IMR-90 (cell line): ENCODE measurements around the gene PALLD. TPM values are rescaled to one million over a fixed set of nuclear protein-coding genes. Genes with fewer than 3 reads are reported as not detected.

ENCODE experiments used
- ATAC-seq: fragments of 200-7000 bp; cut with Tn5 transposase; 2 replicates; pipeline ENCODE4 v1.9.1; 2020; ENCODE audit warnings: low read depth, mild to moderate bottlenecking, moderate library complexity
- BruUV-seq: library from RNA; stranded (reverse); fragments of 400-500 nt; replicated peaks from 2 replicates; lab custom pipeline; 2021; lab: Mats Ljungman, UMichigan
- CTCF ChIA-PET: fragments of 300-600 bp; formaldehyde crosslinking; extraction: SDS; loops from one replicate; lab custom pipeline; 2021; ENCODE audit warnings: antibody characterized with exemption; lab: Yijun Ruan, JAX
- POLR2A ChIA-PET: fragments of 300-600 bp; sonication (Branson Sonifier 250); formaldehyde crosslinking; loops from one replicate; lab custom pipeline; 2022; ENCODE audit warnings: antibody characterized with exemption; ENCODE audit not compliant: unreplicated experiment; lab: Charles Lee
- DNase-seq: peaks from one replicate; pipeline ENCODE4 v3.0.0; 2013
- H2AFZ ChIP-seq: replicated peaks from 2 replicates; pipeline ENCODE3; 2013; ENCODE audit warnings: low read length, mild to moderate bottlenecking; ENCODE audit not compliant: poor library complexity
- H2AK5ac ChIP-seq: 2 replicates; pipeline ENCODE4 v1.6.1; 2013; ENCODE audit warnings: low read depth, low read length, inconsistent platforms
- H2AK9ac ChIP-seq: replicated peaks from 2 replicates; pipeline ENCODE3; 2013; ENCODE audit warnings: mild to moderate bottlenecking, low read depth, low read length, moderate library complexity; ENCODE audit not compliant: poor library complexity
- H2BK120ac ChIP-seq: 2 replicates; pipeline ENCODE4 v1.6.1; 2013; ENCODE audit warnings: low read depth, low read length, inconsistent platforms
- H2BK15ac ChIP-seq: 3 replicates; pipeline ENCODE4 v1.6.1; 2013; ENCODE audit warnings: low read depth, low read length, inconsistent platforms
- H2BK20ac ChIP-seq: 2 replicates; pipeline ENCODE4 v1.6.1; 2013; ENCODE audit warnings: low read depth, mild to moderate bottlenecking, inconsistent platforms, low read length, moderate library complexity
- H2BK5ac ChIP-seq: 2 replicates; pipeline ENCODE4 v1.6.1; 2013; ENCODE audit warnings: mild to moderate bottlenecking, low read depth, low read length, inconsistent platforms; ENCODE audit not compliant: poor library complexity, severe bottlenecking
- H3K14ac ChIP-seq: replicated peaks from 2 replicates; pipeline ENCODE4 v1.6.1; 2013; ENCODE audit warnings: low read depth, low read length, inconsistent platforms
- H3K18ac ChIP-seq: 2 replicates; pipeline ENCODE4 v1.6.1; 2013; ENCODE audit warnings: low read depth, low read length, control low read depth
- H3K23ac ChIP-seq: 2 replicates; pipeline ENCODE4 v1.6.1; 2013; ENCODE audit warnings: low read depth, low read length, inconsistent platforms
- H3K27ac ChIP-seq: 2 replicates; pipeline ENCODE4 v1.5.1; 2013; ENCODE audit warnings: mild to moderate bottlenecking, control low read depth, low read length; ENCODE audit not compliant: insufficient read depth
- H3K27me3 ChIP-seq: 2 replicates; pipeline ENCODE4 v1.6.1; 2013; ENCODE audit warnings: low read length; ENCODE audit not compliant: control insufficient read depth, insufficient read depth
- H3K36me3 ChIP-seq: 2 replicates; pipeline ENCODE4 v1.6.1; 2013; ENCODE audit warnings: low read length, mixed read lengths; ENCODE audit not compliant: control insufficient read depth, insufficient read depth
- H3K4ac ChIP-seq: 2 replicates; pipeline ENCODE4 v1.6.1; 2013; ENCODE audit warnings: low read depth, low read length, inconsistent platforms
- H3K4me1 ChIP-seq: 2 replicates; pipeline ENCODE4 v1.6.1; 2013; ENCODE audit warnings: low read length, mixed read lengths; ENCODE audit not compliant: control insufficient read depth, insufficient read depth
- H3K4me2 ChIP-seq: 2 replicates; pipeline ENCODE4 v1.6.1; 2013; ENCODE audit warnings: low read depth, mild to moderate bottlenecking, control low read depth, low read length, moderate library complexity
- H3K4me3 ChIP-seq: 2 replicates; pipeline ENCODE4 v1.5.1; 2013; ENCODE audit warnings: low read depth, mild to moderate bottlenecking, control low read depth, low read length, moderate library complexity; ENCODE audit not compliant: insufficient read depth
- H3K56ac ChIP-seq: 2 replicates; pipeline ENCODE4 v1.6.1; 2013; ENCODE audit warnings: low read length, inconsistent platforms; ENCODE audit not compliant: insufficient read depth; ENCODE audit errors: extremely low read depth
- H3K79me1 ChIP-seq, 2 experiments: 2 replicates each; pipeline ENCODE4 v1.6.1; 2013; ENCODE audit warnings: low read length in 2 of 2, inconsistent platforms in 1 of 2, low read depth in 1 of 2
- H3K9ac ChIP-seq: 2 replicates; pipeline ENCODE4 v1.6.1; 2013; ENCODE audit warnings: low read depth, low read length, control low read depth
- H3K9me1 ChIP-seq: 2 replicates; pipeline ENCODE4 v1.6.1; 2013; ENCODE audit warnings: low read length, inconsistent platforms; ENCODE audit not compliant: insufficient read depth
- H3K9me3 ChIP-seq: 2 replicates; pipeline ENCODE4 v1.6.1; 2013; ENCODE audit warnings: low read length; ENCODE audit not compliant: control insufficient read depth, insufficient read depth
- H4K20me1 ChIP-seq: 2 replicates; pipeline ENCODE4 v1.6.1; 2013; ENCODE audit warnings: low read length, inconsistent platforms; ENCODE audit not compliant: insufficient read depth
- H4K5ac ChIP-seq: 2 replicates; pipeline ENCODE4 v1.6.1; 2013; ENCODE audit warnings: mild to moderate bottlenecking, low read depth, low read length, control low read depth
- H4K8ac ChIP-seq, 2 experiments: 2 replicates each; pipeline ENCODE4 v1.6.1; 2013; ENCODE audit warnings: low read depth in 2 of 2, low read length in 2 of 2, control low read depth in 1 of 2, inconsistent platforms in 1 of 2
- H4K91ac ChIP-seq: 2 replicates; pipeline ENCODE4 v1.6.1; 2013; ENCODE audit warnings: low read depth, low read length, inconsistent platforms; ENCODE audit not compliant: insufficient read depth
- CEBPB ChIP-seq: IDR thresholded peaks from 2 replicates; pipeline ENCODE4 v1.6.1; 2012; ENCODE audit warnings: low read depth, low read length, improper control_type of control experiment
- FOS ChIP-seq: fragments of 150-350 bp; IDR thresholded peaks from 2 replicates; pipeline ENCODE4 v1.6.1; 2016; ENCODE audit warnings: low read depth, low read length
- WGBS, 2 experiments: methylation state at CpG; one replicate each; pipeline versions ENCODE4 v1.1.5 to v1.1.7; 2013; ENCODE audit warnings: missing lambda C conversion rate in 2 of 2; ENCODE audit not compliant: insufficient read length in 1 of 2; ENCODE audit errors: extremely low coverage in 2 of 2; 5-methylcytosine and 5-hydroxymethylcytosine counted together
- dilution Hi-C: fragments of 300-500 bp; cut with HindIII; formaldehyde crosslinking; loops from one replicate; pipeline ENCODE4 v1.14.3; 2018; ENCODE audit warnings: low sequenced_read_pairs; ENCODE audit not compliant: unreplicated experiment
- in situ Hi-C: fragments of 300-500 bp; cut with MboI; formaldehyde crosslinking; loops from 3 replicates; pipeline ENCODE4 v1.14.3; 2019; ENCODE audit warnings: low sequenced_read_pairs, inconsistent platforms, mixed read lengths
- intact Hi-C: fragments of 100-400 bp; cut with micrococcal nuclease; formaldehyde crosslinking; loops from 2 replicates; pipeline ENCODE4 v1.10.0; 2022
- polyA plus RNA-seq, 3 experiments: library from polyadenylated mRNA; depleted of rRNA; stranded (reverse); fragments of >200 nt; gene quantifications; 2 replicates each; pipeline ENCODE4 v1.2.3, GENCODE V29; 2012; ENCODE audit warnings: low replicate concordance in 1 of 3
- total RNA-seq: library from RNA; depleted of rRNA; stranded (reverse); fragments of >200 nt; gene quantifications from 2 replicates; pipeline ENCODE4 v1.2.3, GENCODE V29; 2012

Gene PALLD
- total and polyA plus RNA-seq, 2 of the 4 experiments (the other 2 are of a cell fraction) = 91.0 to 91.9 TPM

GRCh38 chr4:168825975-168826374, 329.1 kb downstream of the PALLD start:
- peak overlapping the region; percentile 52; the same call in 1 of the 2 replicates for H2BK120ac ChIP-seq
- H3K4me2 ChIP-seq = no peak overlapping the region
- no peaks in the 10 kb centered on the region for H3K36me3 ChIP-seq
- ChIA-PET POLR2A (no interaction called here), CTCF (interaction anchor here (0.7 kb wide), 1 partner anchor 10 kb away, joined by 3 read pairs; no protein-coding TSS in a partner anchor)
- H3K18ac ChIP-seq = no peak overlapping the region
- no peak overlapping the region for H3K27ac ChIP-seq
- H2AFZ ChIP-seq = no peak overlapping the region
- DNase-seq = peak; percentile 81
- no peak overlapping the region for H4K8ac ChIP-seq
- H3K4me3 ChIP-seq = no peak overlapping the region
- H2BK5ac ChIP-seq = peak overlapping the region; percentile 41
- no peaks in the 10 kb centered on the region; the same call in 1 of the 2 replicates for H3K4me1 ChIP-seq
- H2AK5ac ChIP-seq = peak overlapping the region; percentile 89; the same call in 1 of the 2 replicates
- dilution Hi-C loops (no loop called here), in situ Hi-C loops (no loop called here), intact Hi-C loops (no loop called here)
- H4K91ac ChIP-seq = no peak overlapping the region
- no peaks in the 10 kb centered on the region for H3K27me3 ChIP-seq
- H2BK15ac ChIP-seq = peak overlapping the region; percentile 19; the same call in 2 of the 3 replicates
- peak overlapping the region; percentile 43; the same call in 1 of the 2 replicates for H2BK20ac ChIP-seq
- no peak overlapping the region for H4K5ac ChIP-seq
- no TSS peak for BruUV-seq
- H3K9me1 ChIP-seq = peaks cover 3% of the 10 kb centered on the region; the same call in 1 of the 2 replicates
- no peaks in the 10 kb centered on the region for H4K20me1 ChIP-seq
- peaks cover 0 to 4% of the 10 kb centered on the region in 2 experiments; a peak in 1 of 4 replicates for H3K79me1 ChIP-seq
- no peak overlapping the region for H3K56ac ChIP-seq
- no CpG with 5 or more reads among the region's 3 CpGs for WGBS, 2 experiments
- TF ChIP-seq CEBPB (no peak), FOS (0 out of 2 replicates have a peak, but pooled peaks have one; percentile 9)
- H3K9me3 ChIP-seq = no peaks in the 10 kb centered on the region
- H3K14ac ChIP-seq = no peak overlapping the region
- H3K9ac ChIP-seq = no peak overlapping the region
- peak overlapping the region; percentile 52; the same call in 1 of the 2 replicates for H3K4ac ChIP-seq
- H2AK9ac ChIP-seq = no peak overlapping the region
- peak; percentile 90 for ATAC-seq
- no peak overlapping the region for H3K23ac ChIP-seq
